Measurements from ENCODE around the gene NR5A1. TPM values are rescaled to one million over a fixed set of nuclear protein-coding genes. Genes with fewer than 3 reads are reported as not detected.

NR5A1 gene
- total and polyA plus RNA-seq, 2 experiments from 2014 or later = not detected

DNA sequence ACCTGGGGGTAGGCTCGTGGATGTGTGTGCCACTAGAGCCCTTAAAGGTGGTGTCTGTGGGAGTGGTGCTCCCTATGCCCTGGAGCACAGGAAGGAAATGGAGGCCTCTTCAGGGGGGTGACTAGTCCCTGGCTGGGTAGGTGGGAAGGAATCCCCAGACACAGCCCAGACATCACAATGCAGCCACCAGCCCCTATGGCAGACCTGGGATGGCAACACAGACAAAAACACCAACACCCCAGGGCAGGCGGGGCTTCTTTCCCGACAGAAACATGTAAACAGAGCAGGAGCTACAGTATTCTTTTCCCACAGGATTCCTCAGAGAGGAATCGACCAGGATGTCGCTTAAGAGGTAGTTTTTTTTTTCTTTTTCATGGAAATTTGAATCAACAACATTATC, 10.4 kb upstream of the NR5A1 start:
- Histone ChIP-seq H3K9me3 (ENCODE audit: low read depth) (no peaks in the 10 kb centered on the region), H3K27me3 (replicated peaks; ENCODE audit: insufficient read depth) (peaks cover 20% of the 10 kb centered on the region), H3K9me2 (ENCODE audit: insufficient read depth) (no peaks in the 10 kb centered on the region), H3K36me3 (ENCODE audit: low read depth) (no peaks in the 10 kb centered on the region), H3K9ac (no peak overlapping the region), H2AFZ (no peak overlapping the region), H3K27ac (no peak overlapping the region), H3K4me3 (no peak overlapping the region), H4K20me1 (ENCODE audit: insufficient read depth) (no peaks in the 10 kb centered on the region), H3K79me2 (ENCODE audit: insufficient read depth) (no peaks in the 10 kb centered on the region), H3K4me2 (ENCODE audit: unreplicated experiment) (no peak overlapping the region), H3F3A (ENCODE audit: insufficient read depth) (no peaks in the 10 kb centered on the region), H3K4me1 (ENCODE audit: insufficient read depth) (no peaks in the 10 kb centered on the region)
- WGBS, 2 experiments (ENCODE audit: low coverage in 1 of 2, low lambda C conversion rate in 2 of 2, missing lambda C conversion rate in 2 of 2) = 58 to 63% methylated on average over 5 of the region's 5 CpGs
- TF ChIP-seq EZH2phosphoT487 (IDR thresholded peaks at IDR 0.05; ENCODE audit: insufficient read depth, low read depth) = no peak
- no peak for TF ChIP-seq EZH2 (IDR thresholded peaks at IDR 0.05; ENCODE audit: insufficient read depth, poor library complexity, severe bottlenecking)
- in situ Hi-C loops (cut with MboI) = no loop called here
- DNase-seq = no peak

DNA sequence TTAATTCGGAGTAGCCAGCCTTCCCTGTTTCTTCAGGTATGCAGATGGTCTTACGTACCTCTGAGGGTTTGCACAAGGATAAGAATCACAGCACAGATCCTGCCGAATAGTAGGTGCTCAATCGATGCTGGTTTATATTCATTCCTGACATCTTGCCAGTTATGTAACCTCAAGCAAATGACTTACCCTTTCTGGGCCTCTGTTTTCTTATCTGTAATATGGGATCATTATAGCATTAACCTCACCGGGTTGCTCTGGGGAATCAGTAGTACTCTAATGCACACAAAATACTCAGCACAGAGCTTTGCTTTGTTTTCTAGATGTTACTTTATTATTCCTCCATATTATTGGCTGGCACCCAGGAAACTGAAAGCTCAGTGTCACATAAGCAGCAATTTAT, 7.7 kb upstream of the NR5A1 start:
- Histone ChIP-seq H3K27me3 (replicated peaks; ENCODE audit: insufficient read depth) (peaks cover 20% of the 10 kb centered on the region), H4K20me1 (ENCODE audit: insufficient read depth) (no peaks in the 10 kb centered on the region), H3K36me3 (ENCODE audit: low read depth) (no peaks in the 10 kb centered on the region), H3K79me2 (ENCODE audit: insufficient read depth) (no peaks in the 10 kb centered on the region), H3K4me2 (ENCODE audit: unreplicated experiment) (no peak overlapping the region), H3K4me3 (no peak overlapping the region), H3K4me1 (ENCODE audit: insufficient read depth) (no peaks in the 10 kb centered on the region), H3K9me3 (ENCODE audit: low read depth) (no peaks in the 10 kb centered on the region), H3F3A (ENCODE audit: insufficient read depth) (no peaks in the 10 kb centered on the region), H3K9me2 (ENCODE audit: insufficient read depth) (no peaks in the 10 kb centered on the region), H2AFZ (no peak overlapping the region), H3K27ac (no peak overlapping the region), H3K9ac (no peak overlapping the region)
- DNase-seq = no peak
- 72 to 75% methylated on average over 5 of the region's 5 CpGs for WGBS, 2 experiments (ENCODE audit: low coverage in 1 of 2, low lambda C conversion rate in 2 of 2, missing lambda C conversion rate in 2 of 2)
- TF ChIP-seq EZH2phosphoT487 (IDR thresholded peaks at IDR 0.05; ENCODE audit: insufficient read depth, low read depth) = no peak
- TF ChIP-seq EZH2 (IDR thresholded peaks at IDR 0.05; ENCODE audit: insufficient read depth, poor library complexity, severe bottlenecking) = no peak
- in situ Hi-C loops (cut with MboI) = no loop called here

DNA sequence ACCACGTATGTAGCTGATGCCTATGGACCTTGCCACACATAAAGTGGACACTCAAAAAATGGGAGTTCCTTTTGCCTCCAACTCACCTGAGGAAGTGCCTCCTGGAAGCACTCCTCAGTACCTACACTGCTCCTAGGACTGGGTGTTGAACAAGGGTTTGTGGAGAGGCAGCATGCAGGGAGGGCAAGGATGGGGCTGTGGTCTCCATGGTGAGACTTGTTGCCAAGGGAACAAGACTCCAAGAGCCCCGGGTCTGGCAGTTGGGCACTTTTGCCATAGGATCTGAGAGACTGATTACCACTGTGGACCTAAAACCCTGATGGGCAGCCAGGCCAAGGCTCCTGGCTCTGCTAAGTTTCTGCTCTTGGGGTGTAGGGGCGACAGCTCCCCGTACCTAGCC, 6.9 kb upstream of the NR5A1 start:
- no peak overlapping the region for H2AFZ ChIP-seq
- DNase-seq = no peak
- H3K9ac ChIP-seq = no peak overlapping the region
- H3K36me3 ChIP-seq (ENCODE audit: low read depth) = no peaks in the 10 kb centered on the region
- no peaks in the 10 kb centered on the region for H3K9me2 ChIP-seq (ENCODE audit: insufficient read depth)
- H3K27me3 ChIP-seq (replicated peaks; ENCODE audit: insufficient read depth) = peaks cover 20% of the 10 kb centered on the region
- no peak overlapping the region for H3K27ac ChIP-seq
- no peak overlapping the region for H3K4me2 ChIP-seq (ENCODE audit: unreplicated experiment)
- no peaks in the 10 kb centered on the region for H3K79me2 ChIP-seq (ENCODE audit: insufficient read depth)
- WGBS, 2 experiments (ENCODE audit: low coverage in 1 of 2, low lambda C conversion rate in 2 of 2, missing lambda C conversion rate in 2 of 2) = 71 to 72% methylated on average over 4 of the region's 4 CpGs
- in situ Hi-C loops (cut with MboI) = no loop called here
- H3K4me1 ChIP-seq (ENCODE audit: insufficient read depth) = no peaks in the 10 kb centered on the region
- H4K20me1 ChIP-seq (ENCODE audit: insufficient read depth) = no peaks in the 10 kb centered on the region
- H3K9me3 ChIP-seq (ENCODE audit: low read depth) = no peaks in the 10 kb centered on the region
- no peaks in the 10 kb centered on the region for H3F3A ChIP-seq (ENCODE audit: insufficient read depth)
- TF ChIP-seq EZH2phosphoT487 (IDR thresholded peaks at IDR 0.05; ENCODE audit: insufficient read depth, low read depth) (no peak), EZH2 (IDR thresholded peaks at IDR 0.05; ENCODE audit: insufficient read depth, poor library complexity, severe bottlenecking) (no peak)
- H3K4me3 ChIP-seq = no peak overlapping the region

DNA sequence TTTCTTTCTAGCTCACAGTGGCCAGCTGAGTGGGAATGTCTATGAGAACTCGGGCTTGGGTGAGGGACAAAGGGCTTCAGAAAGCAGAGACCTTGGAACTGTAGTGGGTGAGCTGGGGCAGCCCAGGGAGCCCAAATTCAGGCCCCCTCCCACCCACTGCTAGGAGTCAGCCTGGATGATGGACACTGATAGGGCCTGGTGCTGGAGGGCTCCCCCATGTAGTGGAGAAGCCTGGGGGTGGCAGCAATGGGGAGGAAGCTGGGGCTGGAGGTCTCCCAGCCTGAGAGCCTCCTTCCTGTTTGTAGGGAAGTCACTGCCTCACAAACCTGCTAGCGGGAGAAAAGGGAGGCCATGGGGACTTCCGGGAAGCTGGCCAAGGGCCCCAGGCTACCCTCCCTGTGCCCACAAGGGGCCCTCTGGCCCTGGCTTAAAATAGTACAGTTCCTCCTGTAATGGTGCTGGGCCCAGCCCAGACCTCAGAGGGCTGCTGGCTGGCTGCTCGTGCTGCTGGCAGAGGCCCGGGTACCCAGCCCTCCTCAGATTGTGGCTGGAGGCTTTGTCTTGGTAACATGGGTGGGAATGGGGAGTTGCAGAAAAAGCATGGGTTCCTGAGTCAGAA, 6.3 kb upstream of the NR5A1 start:
- H3K27ac ChIP-seq = no peak overlapping the region
- in situ Hi-C loops (cut with MboI) = no loop called here
- H4K20me1 ChIP-seq (ENCODE audit: insufficient read depth) = no peaks in the 10 kb centered on the region
- peaks cover 13% of the 10 kb centered on the region for H3K27me3 ChIP-seq (replicated peaks; ENCODE audit: insufficient read depth)
- no peak overlapping the region for H3K4me2 ChIP-seq (ENCODE audit: unreplicated experiment)
- no peak for TF ChIP-seq EZH2 (IDR thresholded peaks at IDR 0.05; ENCODE audit: insufficient read depth, poor library complexity, severe bottlenecking)
- no peak for TF ChIP-seq EZH2phosphoT487 (IDR thresholded peaks at IDR 0.05; ENCODE audit: insufficient read depth, low read depth)
- H3K4me1 ChIP-seq (ENCODE audit: insufficient read depth) = no peaks in the 10 kb centered on the region
- no peak for DNase-seq
- H3K4me3 ChIP-seq = no peak overlapping the region
- H3K79me2 ChIP-seq (ENCODE audit: insufficient read depth) = no peaks in the 10 kb centered on the region
- no peaks in the 10 kb centered on the region for H3K9me2 ChIP-seq (ENCODE audit: insufficient read depth)
- no peaks in the 10 kb centered on the region for H3K36me3 ChIP-seq (ENCODE audit: low read depth)
- WGBS, 2 experiments (ENCODE audit: low coverage in 1 of 2, low lambda C conversion rate in 2 of 2, missing lambda C conversion rate in 2 of 2) = 57 to 60% methylated on average over 5 of the region's 5 CpGs
- H3F3A ChIP-seq (ENCODE audit: insufficient read depth) = no peaks in the 10 kb centered on the region
- no peak overlapping the region for H3K9ac ChIP-seq
- H3K9me3 ChIP-seq (ENCODE audit: low read depth) = no peaks in the 10 kb centered on the region
- no peak overlapping the region for H2AFZ ChIP-seq

DNA sequence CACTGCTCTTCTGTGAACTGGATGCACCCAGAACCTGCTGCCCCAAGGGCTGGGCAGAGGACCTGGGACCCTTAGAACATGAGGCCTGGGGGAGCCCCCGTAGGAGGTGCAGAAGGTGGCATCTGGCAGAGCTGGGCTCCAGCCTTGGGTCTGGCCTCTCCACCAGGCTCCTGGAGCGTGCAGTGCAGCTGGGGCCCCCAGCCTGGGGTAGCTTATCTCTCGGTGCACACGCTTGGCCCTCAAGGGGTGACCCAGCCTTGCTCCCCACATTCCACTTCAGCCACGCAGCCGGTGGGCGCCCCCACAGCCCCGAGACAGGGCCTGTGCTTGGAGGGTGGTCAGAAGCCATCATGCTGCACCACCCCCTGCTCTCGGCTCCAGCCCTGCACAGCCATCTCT, 5.6 kb upstream of the NR5A1 start:
- Histone ChIP-seq H3K4me1 (ENCODE audit: insufficient read depth) (no peaks in the 10 kb centered on the region), H3K9me2 (ENCODE audit: insufficient read depth) (no peaks in the 10 kb centered on the region), H3K4me2 (ENCODE audit: unreplicated experiment) (no peak overlapping the region), H2AFZ (no peak overlapping the region), H3K79me2 (ENCODE audit: insufficient read depth) (no peaks in the 10 kb centered on the region), H3K36me3 (ENCODE audit: low read depth) (no peaks in the 10 kb centered on the region), H3K9ac (no peak overlapping the region), H3K27me3 (replicated peaks; ENCODE audit: insufficient read depth) (peaks cover 9% of the 10 kb centered on the region), H4K20me1 (ENCODE audit: insufficient read depth) (no peaks in the 10 kb centered on the region), H3K27ac (no peak overlapping the region), H3F3A (ENCODE audit: insufficient read depth) (no peaks in the 10 kb centered on the region), H3K4me3 (no peak overlapping the region), H3K9me3 (ENCODE audit: low read depth) (no peaks in the 10 kb centered on the region)
- no peak for DNase-seq
- no peak for TF ChIP-seq EZH2phosphoT487 (IDR thresholded peaks at IDR 0.05; ENCODE audit: insufficient read depth, low read depth)
- TF ChIP-seq EZH2 (IDR thresholded peaks at IDR 0.05; ENCODE audit: insufficient read depth, poor library complexity, severe bottlenecking) = no peak
- 82 to 86% methylated on average over 9 of the region's 9 CpGs for WGBS, 2 experiments (ENCODE audit: low coverage in 1 of 2, low lambda C conversion rate in 2 of 2, missing lambda C conversion rate in 2 of 2)
- in situ Hi-C loops (cut with MboI) = no loop called here

Data from GM23248 (cell line).